GM23248 (cell line): ENCODE measurements around the gene ANKRD30A. TPM values are rescaled to one million over a fixed set of nuclear protein-coding genes. Genes with fewer than 3 reads are reported as not detected.
"Not testable (repeated sequence)": the region's sequence is repeated elsewhere in the genome, so short reads cannot be mapped to it uniquely, and the experiment has no call there.

Experiments
- DNase-seq: peaks from one replicate; pipeline ENCODE4 v3.0.0-alpha.2; 2015
- H2AFZ ChIP-seq: fragments of 200-600 bp; sonication (generic); 2 replicates; pipeline ENCODE4 v1.6.1; 2016; ENCODE audit warnings: antibody characterized with exemption
- H3F3A ChIP-seq: fragments of 200-600 bp; sonication (generic); 2 replicates; pipeline ENCODE4 v1.6.1; 2016; ENCODE audit warnings: mild to moderate bottlenecking, antibody characterized with exemption, mixed run types; ENCODE audit not compliant: insufficient read depth
- H3K27ac ChIP-seq: fragments of 200-600 bp; sonication (generic); 2 replicates; pipeline ENCODE4 v1.5.1; 2016; ENCODE audit warnings: mild to moderate bottlenecking
- H3K27me3 ChIP-seq: fragments of 200-600 bp; sonication (generic); replicated peaks from 2 replicates; pipeline ENCODE4 v1.6.1; 2016; ENCODE audit warnings: mild to moderate bottlenecking; ENCODE audit not compliant: insufficient read depth
- H3K36me3 ChIP-seq: fragments of 200-600 bp; sonication (generic); 2 replicates; pipeline ENCODE4 v1.6.1; 2016; ENCODE audit warnings: low read depth, mild to moderate bottlenecking
- H3K4me1 ChIP-seq: fragments of 200-600 bp; sonication (generic); 2 replicates; pipeline ENCODE4 v1.6.1; 2016; ENCODE audit warnings: mild to moderate bottlenecking; ENCODE audit not compliant: insufficient read depth
- H3K4me2 ChIP-seq: fragments of 200-600 bp; sonication (generic); one replicate; pipeline ENCODE4 v1.6.1; 2016; ENCODE audit warnings: mild to moderate bottlenecking; ENCODE audit not compliant: unreplicated experiment
- H3K4me3 ChIP-seq: fragments of 200-600 bp; sonication (generic); 2 replicates; pipeline ENCODE4 v1.5.1; 2016; ENCODE audit warnings: mild to moderate bottlenecking
- H3K79me2 ChIP-seq: fragments of 200-600 bp; sonication (generic); 2 replicates; pipeline ENCODE4 v1.6.1; 2016; ENCODE audit warnings: mild to moderate bottlenecking; ENCODE audit not compliant: insufficient read depth
- H3K9ac ChIP-seq: fragments of 200-600 bp; sonication (generic); 2 replicates; pipeline ENCODE4 v1.6.1; 2016; ENCODE audit warnings: mild to moderate bottlenecking
- H3K9me2 ChIP-seq: fragments of 200-600 bp; sonication (generic); 2 replicates; pipeline ENCODE4 v1.6.1; 2016; ENCODE audit warnings: mixed run types, mild to moderate bottlenecking, moderate library complexity; ENCODE audit not compliant: insufficient read depth
- H3K9me3 ChIP-seq: fragments of 200-600 bp; sonication (generic); one replicate; pipeline ENCODE4 v1.6.1; 2017; ENCODE audit warnings: low read depth
- H4K20me1 ChIP-seq: fragments of 200-600 bp; sonication (generic); 2 replicates; pipeline ENCODE4 v1.6.0; 2016; ENCODE audit not compliant: insufficient read depth
- EZH2 ChIP-seq: fragments of 200-600 bp; sonication (generic); IDR thresholded peaks from 2 replicates; pipeline ENCODE4 v1.6.1; 2018; ENCODE audit warnings: antibody characterized with exemption, mild to moderate bottlenecking; ENCODE audit not compliant: insufficient read depth, poor library complexity, severe bottlenecking
- EZH2phosphoT487 ChIP-seq: fragments of 200-600 bp; sonication (generic); IDR thresholded peaks from 2 replicates; pipeline ENCODE4 v1.6.1; 2018; ENCODE audit warnings: antibody characterized with exemption, moderate library complexity, mild to moderate bottlenecking, low read depth; ENCODE audit not compliant: insufficient read depth
- WGBS, 2 experiments: methylation state at CpG; one replicate each; pipeline ENCODE4 v1.1.6; 2015 to 2017; ENCODE audit warnings: low lambda C conversion rate in 2 of 2, low coverage in 1 of 2; ENCODE audit errors: missing lambda C conversion rate in 2 of 2; 5-methylcytosine and 5-hydroxymethylcytosine counted together
- in situ Hi-C: fragments of 300-500 bp; cut with MboI; formaldehyde crosslinking; loops from 2 replicates; pipeline ENCODE4 v1.15.0; 2020
- polyA plus RNA-seq: library from polyadenylated mRNA; unstranded; fragments of >200 nt; fragmentation: Nextera tagmentation; extraction: Ambion mirVana; gene quantifications from 2 replicates; pipeline ENCODE4 v1.2.1, GENCODE V29; 2016
- total RNA-seq: library from RNA; depleted of rRNA; stranded (reverse); fragments of >200 nt; shearing (Covaris generic); gene quantifications from 2 replicates; pipeline ENCODE4 v1.2.3, GENCODE V29; 2014

ANKRD30A gene
- total and polyA plus RNA-seq, 2 experiments from 2014 or later, result not detected

- Histone ChIP-seq H3K4me2 (no peak overlapping the region), H3K27ac (no peak overlapping the region), H4K20me1 (no peaks in the 10 kb centered on the region), H3K9ac (no peak overlapping the region), H3K79me2 (no peaks in the 10 kb centered on the region), H3K4me1 (no peaks in the 10 kb centered on the region), H3K4me3 (no peak overlapping the region), H3F3A (no peaks in the 10 kb centered on the region), H3K27me3 (no peaks in the 10 kb centered on the region), H3K9me2 (no peaks in the 10 kb centered on the region), H3K9me3 (no peaks in the 10 kb centered on the region), H3K36me3 (no peaks in the 10 kb centered on the region), H2AFZ (no peak overlapping the region)
- TF ChIP-seq EZH2phosphoT487 (no peak), EZH2 (no peak)
- DNase-seq, result no peak
- in situ Hi-C loops, result no loop called here
Measured at GRCh38 chr10:37226524-37226923, 101.1 kb downstream of the ANKRD30A start.

- Histone ChIP-seq H4K20me1 (no peaks in the 10 kb centered on the region), H3K4me2 (no peak overlapping the region), H3K4me1 (no peaks in the 10 kb centered on the region), H3K9me3 (no peaks in the 10 kb centered on the region), H3K27me3 (no peaks in the 10 kb centered on the region), H3K36me3 (no peaks in the 10 kb centered on the region), H3F3A (no peaks in the 10 kb centered on the region), H3K79me2 (no peaks in the 10 kb centered on the region), H3K9ac (no peak overlapping the region), H3K27ac (no peak overlapping the region), H2AFZ (no peak overlapping the region), H3K4me3 (no peak overlapping the region), H3K9me2 (no peaks in the 10 kb centered on the region)
- 11 to 16% methylated on average over 3 of the region's 3 CpGs for WGBS, 2 experiments
- no peak for DNase-seq
- in situ Hi-C loops, result no loop called here
- no peak for TF ChIP-seq EZH2
- TF ChIP-seq EZH2phosphoT487, result no peak
Measured at GRCh38 chr10:37234692-37235091, 109.3 kb downstream of the ANKRD30A start.

GRCh38 chr10:37236093-37236492, 110.7 kb downstream of the ANKRD30A start:
- Histone ChIP-seq H2AFZ (no peak overlapping the region), H3K4me3 (no peak overlapping the region), H3K4me1 (no peaks in the 10 kb centered on the region), H3K79me2 (no peaks in the 10 kb centered on the region), H3K9me3 (no peaks in the 10 kb centered on the region), H4K20me1 (no peaks in the 10 kb centered on the region), H3K27ac (no peak overlapping the region), H3K9me2 (no peaks in the 10 kb centered on the region), H3K4me2 (no peak overlapping the region), H3K9ac (no peak overlapping the region), H3K27me3 (no peaks in the 10 kb centered on the region), H3F3A (no peaks in the 10 kb centered on the region), H3K36me3 (no peaks in the 10 kb centered on the region)
- WGBS, 2 experiments, result 10 to 16% methylated on average over 2 of the region's 2 CpGs
- in situ Hi-C loops, result no loop called here
- no peak for DNase-seq
- TF ChIP-seq EZH2phosphoT487 (no peak), EZH2 (no peak)

- Histone ChIP-seq H3K27me3 (no peaks in the 10 kb centered on the region), H3K9me2 (no peaks in the 10 kb centered on the region), H3F3A (no peaks in the 10 kb centered on the region), H3K9me3 (no peaks in the 10 kb centered on the region), H3K4me3 (no peak overlapping the region), H4K20me1 (no peaks in the 10 kb centered on the region), H3K27ac (no peak overlapping the region), H3K4me1 (no peaks in the 10 kb centered on the region), H3K4me2 (no peak overlapping the region), H3K9ac (no peak overlapping the region), H2AFZ (no peak overlapping the region), H3K79me2 (no peaks in the 10 kb centered on the region), H3K36me3 (no peaks in the 10 kb centered on the region)
- no peak for DNase-seq
- in situ Hi-C loops, result no loop called here
- 15 to 34% methylated on average over 2 of the region's 2 CpGs for WGBS, 2 experiments
- TF ChIP-seq EZH2 (no peak), EZH2phosphoT487 (no peak)
Measured at GRCh38 chr10:37240223-37240622, 114.8 kb downstream of the ANKRD30A start.

GRCh38 chr10:37246637-37247036, 121.2 kb downstream of the ANKRD30A start:
- Histone ChIP-seq H3F3A (no peaks in the 10 kb centered on the region), H3K9ac (no peak overlapping the region), H4K20me1 (no peaks in the 10 kb centered on the region), H3K4me3 (no peak overlapping the region), H3K9me2 (no peaks in the 10 kb centered on the region), H3K79me2 (no peaks in the 10 kb centered on the region), H3K4me1 (no peaks in the 10 kb centered on the region), H3K9me3 (no peaks in the 10 kb centered on the region), H3K36me3 (no peaks in the 10 kb centered on the region), H3K27me3 (no peaks in the 10 kb centered on the region), H3K4me2 (no peak overlapping the region), H3K27ac (no peak overlapping the region), H2AFZ (no peak overlapping the region)
- DNase-seq, result no peak
- TF ChIP-seq EZH2, result no peak
- TF ChIP-seq EZH2phosphoT487, result no peak
- in situ Hi-C loops, result no loop called here
- 27 to 28% methylated on average over 2 of the region's 2 CpGs for WGBS, 2 experiments

GRCh38 chr10:37255837-37256236, 130.4 kb downstream of the ANKRD30A start:
- not testable (repeated sequence) for H3F3A ChIP-seq

More at GRCh38 chr10:37255837-37256236, 130.4 kb downstream of the ANKRD30A start:
- H3K79me2 ChIP-seq, H3K4me3 ChIP-seq, H3K4me2 ChIP-seq, H3K9me3 ChIP-seq, H2AFZ ChIP-seq, H3K27me3 ChIP-seq, H4K20me1 ChIP-seq, H3K9ac ChIP-seq, H3K9me2 ChIP-seq, H3K27ac ChIP-seq, H3K36me3 ChIP-seq, H3K4me1 ChIP-seq, DNase-seq, in situ Hi-C loops: not testable (repeated sequence)
- 9 to 10% methylated on average over 3 of the region's 3 CpGs for WGBS, 2 experiments
